Fibroblast of mammary gland (primary cell): ENCODE results near the gene DTWD2.

Experiments used
- DNase-seq: peaks from one replicate; pipeline ENCODE4 v3.0.0-alpha.2; 2010; ENCODE audit warnings: low read depth
- H3K4me3 ChIP-seq: 2 replicates; pipeline ENCODE4 v1.5.1; 2011; ENCODE audit warnings: low read depth, mild to moderate bottlenecking, low read length, moderate library complexity; ENCODE audit not compliant: control insufficient read depth
- CTCF ChIP-seq: conservative IDR thresholded peaks from 2 replicates; pipeline ENCODE4 v1.5.1; 2011; ENCODE audit warnings: low read depth, low read length, inconsistent platforms; ENCODE audit not compliant: control insufficient read depth, insufficient read depth

The DTWD2 gene

DNA sequence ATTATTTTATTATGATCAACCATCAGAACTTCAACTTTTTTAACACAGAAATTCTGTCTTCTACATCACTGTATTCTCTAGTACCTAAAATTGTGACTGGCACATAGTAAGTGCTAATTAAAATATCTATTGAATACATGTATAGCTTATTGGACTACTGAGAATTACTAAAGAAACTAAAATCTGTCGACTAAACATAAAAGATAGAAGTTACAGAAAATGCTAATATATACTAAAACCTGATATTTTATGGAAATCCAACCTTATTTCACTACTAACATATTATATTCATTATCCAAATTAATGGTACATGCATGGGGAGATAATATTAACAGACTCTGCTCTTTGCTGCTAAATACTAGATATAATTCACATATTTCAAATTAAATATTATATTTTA is 153.6 kb downstream of the DTWD2 start:
- no peak for TF ChIP-seq CTCF
- no peak overlapping the region for H3K4me3 ChIP-seq
- DNase-seq = no peak

DNA sequence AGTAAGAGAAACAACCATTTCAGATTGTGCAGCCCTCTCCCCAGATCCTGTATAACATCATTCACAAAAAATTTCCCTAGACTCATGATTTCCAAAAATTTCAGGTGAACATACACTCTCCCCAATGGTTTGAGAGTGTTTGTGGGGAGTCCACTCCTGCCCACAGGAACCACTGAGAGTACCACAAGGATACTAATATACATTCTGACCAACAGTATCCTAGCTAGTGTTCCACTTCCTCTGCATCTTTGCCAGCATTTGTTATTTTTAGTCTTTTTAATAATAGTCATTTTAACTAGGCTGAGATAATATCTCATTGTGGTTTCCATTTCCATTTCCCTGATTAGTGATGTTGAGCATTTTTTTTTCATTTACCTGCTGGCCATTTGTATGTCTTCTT is 155.4 kb downstream of the DTWD2 start:
- no peak for DNase-seq
- no peak overlapping the region for H3K4me3 ChIP-seq
- no peak for TF ChIP-seq CTCF

DNA sequence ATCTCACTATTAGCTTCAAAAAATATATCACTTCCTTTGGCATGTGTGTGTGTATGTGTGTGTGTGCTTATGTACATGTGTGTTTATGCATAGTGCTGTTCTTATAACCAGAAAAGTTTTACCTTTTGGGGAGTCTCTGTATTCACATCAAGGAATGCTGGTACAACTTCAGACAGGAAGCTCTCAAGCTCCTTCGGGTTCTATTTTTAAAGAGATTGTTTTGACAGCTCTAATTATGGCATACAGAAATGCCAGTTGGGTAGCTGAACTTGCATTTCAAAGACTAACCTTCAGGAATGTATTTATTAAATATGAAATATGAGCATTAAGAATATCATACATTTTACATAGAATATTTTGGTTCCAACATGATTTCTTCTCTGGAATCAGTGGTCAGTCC is 163.1 kb downstream of the DTWD2 start:
- DNase-seq = no peak
- no peak for TF ChIP-seq CTCF

GRCh38 chr5:118818604-118819003 is 169.7 kb downstream of the DTWD2 start:
- no peak for DNase-seq
- no peak overlapping the region for H3K4me3 ChIP-seq
- TF ChIP-seq CTCF = no peak

More for the DNA sequence above, 163.1 kb downstream of the DTWD2 start:
- no peak overlapping the region for H3K4me3 ChIP-seq

DNA sequence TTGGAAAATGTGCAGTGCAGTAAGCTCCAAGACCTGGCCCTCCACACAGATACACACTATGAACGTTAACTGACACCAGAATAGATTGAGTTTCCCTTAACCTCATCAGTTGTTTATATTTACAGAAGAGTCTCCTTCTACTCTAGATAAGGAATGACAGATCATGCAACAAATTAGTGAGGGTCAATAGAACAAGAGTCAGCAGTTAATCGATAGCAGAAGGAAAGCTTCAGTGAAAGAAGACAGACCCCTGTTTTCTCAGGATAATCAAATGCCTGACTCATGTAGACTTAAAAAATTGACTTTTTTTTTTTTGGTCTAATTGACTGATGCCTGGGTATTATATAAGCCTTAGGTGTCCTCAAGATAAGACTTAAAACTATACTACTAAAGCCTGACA is 179.9 kb downstream of the DTWD2 start:
- no peak overlapping the region for H3K4me3 ChIP-seq
- TF ChIP-seq CTCF = no peak
- no peak for DNase-seq

DNA sequence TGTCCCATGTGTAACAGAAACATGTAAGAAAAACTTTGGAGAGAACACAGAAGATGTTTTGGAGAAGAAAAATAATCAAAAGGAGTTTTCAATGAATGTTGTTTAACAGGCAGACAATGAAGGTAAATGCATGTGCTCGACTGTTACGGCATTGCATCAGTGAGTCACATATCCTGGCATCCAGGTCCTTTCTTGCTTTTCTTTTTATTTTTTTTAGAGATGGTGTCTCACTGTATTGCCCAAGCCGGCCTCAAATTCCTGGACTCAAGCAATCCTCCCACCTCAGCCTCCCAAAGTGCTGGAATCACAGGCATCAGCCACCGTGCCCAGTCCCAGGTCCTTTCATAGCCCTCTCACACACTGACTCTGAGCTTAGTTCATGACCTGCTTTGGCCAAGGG is 181.8 kb downstream of the DTWD2 start:
- TF ChIP-seq CTCF = no peak
- no peak for DNase-seq
- H3K4me3 ChIP-seq = no peak overlapping the region

DNA sequence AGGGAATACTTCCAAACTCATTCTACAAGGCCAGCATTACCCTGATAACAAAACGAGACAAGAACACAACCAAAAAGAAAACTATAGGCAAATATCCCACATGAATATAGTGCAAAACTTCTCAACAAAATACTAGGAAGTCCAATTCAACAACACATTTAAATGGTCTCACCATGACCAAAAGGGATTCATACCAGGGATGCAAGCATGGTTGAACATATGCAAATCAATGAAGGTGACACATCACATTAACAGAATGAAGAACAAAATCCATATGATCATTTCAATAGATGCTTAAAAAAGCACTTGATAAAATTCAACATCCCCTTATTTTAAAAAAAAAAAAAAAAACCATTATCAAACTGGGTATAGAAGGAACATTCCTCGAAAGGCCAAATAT is 186.0 kb downstream of the DTWD2 start:
- no peak for DNase-seq
- no peak for TF ChIP-seq CTCF
- no peak overlapping the region for H3K4me3 ChIP-seq
